B cell (primary cell): Measurements from ENCODE around the gene PPFIA2. TPM values are rescaled to one million over a fixed set of nuclear protein-coding genes. Genes with fewer than 3 reads are reported as not detected.

Source experiments
- ATAC-seq: fragments of 200-7000 bp; cut with Tn5 transposase; one replicate; pipeline ENCODE4 v1.10.0; 2021; ENCODE audit warnings: low read depth, mild to moderate bottlenecking, moderate number of reproducible peaks, moderate library complexity
- CTCF ChIA-PET: fragments of 350-600 bp; sonication (Branson Sonifier 250); formaldehyde crosslinking; loops from one replicate; lab custom pipeline; 2021; ENCODE audit warnings: antibody characterized with exemption, inconsistent platforms; lab: Charles Lee
- POLR2A ChIA-PET: fragments of 350-600 bp; sonication (Branson Sonifier 250); formaldehyde crosslinking; loops from one replicate; lab custom pipeline; 2021; ENCODE audit warnings: antibody characterized with exemption; lab: Charles Lee
- DNase-seq: peaks from one replicate; pipeline ENCODE4 v3.0.0; 2013
- H2AFZ ChIP-seq: 2 replicates; pipeline ENCODE4 v1.6.1; 2012; ENCODE audit warnings: mild to moderate bottlenecking, low read depth, low read length; ENCODE audit not compliant: insufficient read depth, poor library complexity, severe bottlenecking
- H3K27ac ChIP-seq, 2 donors: 1 replicate in 1 of 2; 2 replicates in 1 of 2; pipeline ENCODE4 v1.5.1; 2012 to 2013; ENCODE audit warnings: low read length in 2 of 2, mild to moderate bottlenecking in 2 of 2, moderate library complexity in 1 of 2
- H3K27me3 ChIP-seq, 4 experiments: fragments of 200-600 bp in 1 of 4; sonication (generic) in 1 of 4; replicated peaks in 1 of 4; 1 replicate in 2 of 4; 2 replicates in 2 of 4; pipeline versions ENCODE4 v1.6.1 to v1.7.0; 2013 to 2016; ENCODE audit warnings: low read length in 3 of 4, mild to moderate bottlenecking in 2 of 4, mixed read lengths in 1 of 4, moderate library complexity in 1 of 4; ENCODE audit not compliant: insufficient read depth in 4 of 4, control insufficient read depth in 3 of 4; ENCODE audit errors: control extremely low read depth in 1 of 4
- H3K36me3 ChIP-seq, 2 experiments: replicated peaks in 1 of 2; 1 replicate in 1 of 2; 2 replicates in 1 of 2; pipeline versions ENCODE4 v1.6.1 to v1.7.1; 2013; ENCODE audit warnings: low read length in 1 of 2; ENCODE audit not compliant: insufficient read depth in 2 of 2, control insufficient read depth in 1 of 2; ENCODE audit errors: control extremely low read depth in 1 of 2, extremely low read depth in 1 of 2
- H3K4me1 ChIP-seq, 2 donors: fragments of 200-600 bp in 1 of 2; sonication (generic) in 1 of 2; 1 replicate in 1 of 2; 2 replicates in 1 of 2; pipeline versions ENCODE4 v1.5.1 to v1.6.1; 2013 to 2017; ENCODE audit warnings: low read length in 2 of 2; ENCODE audit not compliant: control insufficient read depth in 2 of 2, insufficient read depth in 2 of 2
- H3K4me2 ChIP-seq: replicated peaks from 2 replicates; pipeline ENCODE3; 2012; ENCODE audit warnings: mild to moderate bottlenecking, low read depth, low read length; ENCODE audit not compliant: poor library complexity, severe bottlenecking
- H3K4me3 ChIP-seq, 5 experiments: fragments of 200-600 bp in 1 of 5; sonication (generic) in 1 of 5; 1 replicate in 3 of 5; 2 replicates in 2 of 5; pipeline versions ENCODE4 v1.5.1 to v1.7.0; 2011 to 2016; ENCODE audit warnings: low read length in 4 of 5, mild to moderate bottlenecking in 4 of 5, low read depth in 2 of 5, control low read depth in 1 of 5, moderate library complexity in 1 of 5; ENCODE audit not compliant: insufficient read depth in 1 of 5; ENCODE audit errors: control extremely low read depth in 1 of 5, extremely low read depth in 1 of 5
- H3K79me2 ChIP-seq: fragments of 200-600 bp; sonication (generic); one replicate; pipeline ENCODE4 v1.6.0; 2016; ENCODE audit warnings: low read length; ENCODE audit not compliant: control insufficient read depth, insufficient read depth
- H3K9ac ChIP-seq: fragments of 200-600 bp; sonication (generic); 2 replicates; pipeline ENCODE4 v1.6.1; 2017; ENCODE audit warnings: mild to moderate bottlenecking, low read length, moderate library complexity
- H3K9me3 ChIP-seq, 3 donors: one replicate each; pipeline versions ENCODE4 v1.6.1 to v1.7.1; 2013; ENCODE audit warnings: low read length in 2 of 3; ENCODE audit not compliant: control insufficient read depth in 2 of 3, insufficient read depth in 1 of 3; ENCODE audit errors: control extremely low read depth in 1 of 3
- H4K20me1 ChIP-seq: 2 replicates; pipeline ENCODE4 v1.6.0; 2012; ENCODE audit warnings: mild to moderate bottlenecking, low read length; ENCODE audit not compliant: insufficient read depth, control insufficient read depth, poor library complexity, severe bottlenecking
- H3K27ac Mint-ChIP-seq: one replicate; pipeline ENCODE4 v1.8.0; 2021; ENCODE audit warnings: mixed read lengths
- H3K27me3 Mint-ChIP-seq: one replicate; pipeline ENCODE4 v1.8.0; 2021; ENCODE audit warnings: mixed read lengths
- H3K4me1 Mint-ChIP-seq: one replicate; pipeline ENCODE4 v1.8.0; 2021; ENCODE audit warnings: mixed read lengths
- H3K4me3 Mint-ChIP-seq: one replicate; pipeline ENCODE4 v1.8.0; 2021; ENCODE audit warnings: mixed read lengths
- H3K9me3 Mint-ChIP-seq: one replicate; pipeline ENCODE4 v1.8.0; 2022; ENCODE audit warnings: mixed read lengths; ENCODE audit not compliant: insufficient read depth
- EZH2 ChIP-seq: IDR thresholded peaks from 2 replicates; pipeline ENCODE4 v1.6.1; 2012; ENCODE audit warnings: borderline replicate concordance, low read depth, mild to moderate bottlenecking, moderate library complexity, low read length; ENCODE audit not compliant: insufficient read depth, poor library complexity, severe bottlenecking
- WGBS: methylation state at CpG from one replicate; pipeline ENCODE4 v1.1.5; 2013; ENCODE audit warnings: missing lambda C conversion rate; ENCODE audit not compliant: insufficient coverage; 5-methylcytosine and 5-hydroxymethylcytosine counted together
- intact Hi-C: fragments of 100-400 bp; cut with micrococcal nuclease; formaldehyde crosslinking; loops from one replicate; pipeline ENCODE4 v1.10.0; 2022
- polyA plus RNA-seq: library from polyadenylated mRNA; depleted of rRNA; stranded (reverse); fragments of >200 nt; gene quantifications from 2 replicates; pipeline ENCODE4 v1.2.3, GENCODE V29; 2012
- total RNA-seq, 2 donors: library from RNA; stranded (reverse); fragments of 120-200 nt in 1 of 2; gene quantifications; 1 replicate in 1 of 2; 2 replicates in 1 of 2; pipeline versions ENCODE4 v1.2.3 to v1.2.4, GENCODE V29; 2013 to 2022
- TF ChIP-seq, protein P1 (sequence below): fragments of 200-600 bp; IDR thresholded peaks from one replicate; pipeline ENCODE4 v1.8.0; 2022; ENCODE audit warnings: antibody characterized with exemption, mild to moderate bottlenecking

Gene PPFIA2
- total and polyA plus RNA-seq, 2 donors (not counting 1 experiment from before 2014, with no cell fraction given): not detected

DNA sequence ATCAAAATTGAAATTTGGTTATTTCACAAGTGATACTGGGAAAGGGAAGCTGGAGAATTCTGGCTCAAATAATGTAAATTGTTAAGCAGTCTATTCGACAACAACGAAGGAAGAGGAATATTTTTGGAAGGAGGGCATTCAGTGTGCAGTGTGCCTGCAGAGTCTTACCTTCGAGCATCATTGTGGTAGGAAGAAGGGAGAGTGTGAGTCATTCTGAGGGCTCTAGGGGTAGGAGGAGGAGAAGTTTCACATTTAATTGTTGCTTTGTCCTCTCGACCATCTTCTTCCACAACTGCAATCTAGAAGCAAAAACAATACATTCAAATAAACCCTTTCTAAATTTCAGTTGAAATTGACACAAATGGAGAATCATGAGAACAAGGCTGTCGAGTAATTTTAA lies 418.2 kb downstream of the PPFIA2 start:
- CTCF ChIA-PET: no interaction called here
- H3K4me1 ChIP-seq: no peaks in the 10 kb centered on the region
- no peak overlapping the region for H3K9ac ChIP-seq
- no peak for TF ChIP-seq EZH2
- TF ChIP-seq, protein P1, sequence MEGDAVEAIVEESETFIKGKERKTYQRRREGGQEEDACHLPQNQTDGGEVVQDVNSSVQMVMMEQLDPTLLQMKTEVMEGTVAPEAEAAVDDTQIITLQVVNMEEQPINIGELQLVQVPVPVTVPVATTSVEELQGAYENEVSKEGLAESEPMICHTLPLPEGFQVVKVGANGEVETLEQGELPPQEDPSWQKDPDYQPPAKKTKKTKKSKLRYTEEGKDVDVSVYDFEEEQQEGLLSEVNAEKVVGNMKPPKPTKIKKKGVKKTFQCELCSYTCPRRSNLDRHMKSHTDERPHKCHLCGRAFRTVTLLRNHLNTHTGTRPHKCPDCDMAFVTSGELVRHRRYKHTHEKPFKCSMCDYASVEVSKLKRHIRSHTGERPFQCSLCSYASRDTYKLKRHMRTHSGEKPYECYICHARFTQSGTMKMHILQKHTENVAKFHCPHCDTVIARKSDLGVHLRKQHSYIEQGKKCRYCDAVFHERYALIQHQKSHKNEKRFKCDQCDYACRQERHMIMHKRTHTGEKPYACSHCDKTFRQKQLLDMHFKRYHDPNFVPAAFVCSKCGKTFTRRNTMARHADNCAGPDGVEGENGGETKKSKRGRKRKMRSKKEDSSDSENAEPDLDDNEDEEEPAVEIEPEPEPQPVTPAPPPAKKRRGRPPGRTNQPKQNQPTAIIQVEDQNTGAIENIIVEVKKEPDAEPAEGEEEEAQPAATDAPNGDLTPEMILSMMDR: no peak
- no peaks in the 10 kb centered on the region for H3K27me3 ChIP-seq
- ATAC-seq: no peak
- Mint-ChIP-seq H3K4me1 (no peaks in the 10 kb centered on the region), H3K27me3 (no peaks in the 10 kb centered on the region), H3K9me3 (no peaks in the 10 kb centered on the region), H3K27ac (no peak overlapping the region), H3K4me3 (no peak overlapping the region)
- POLR2A ChIA-PET: no interaction called here
- H3K27ac ChIP-seq: no peak overlapping the region
- intact Hi-C loops: no loop called here
- H3K9me3 ChIP-seq: no peaks in the 10 kb centered on the region
- no peaks in the 10 kb centered on the region for H3K36me3 ChIP-seq
- WGBS: 85% methylated on average over 2 of the region's 5 CpGs
- no peak for DNase-seq
- no peaks in the 10 kb centered on the region for H4K20me1 ChIP-seq
- H3K4me3 ChIP-seq: no peak overlapping the region
- H3K79me2 ChIP-seq: no peaks in the 10 kb centered on the region
- H2AFZ ChIP-seq: no peak overlapping the region
- H3K4me2 ChIP-seq: no peak overlapping the region

DNA sequence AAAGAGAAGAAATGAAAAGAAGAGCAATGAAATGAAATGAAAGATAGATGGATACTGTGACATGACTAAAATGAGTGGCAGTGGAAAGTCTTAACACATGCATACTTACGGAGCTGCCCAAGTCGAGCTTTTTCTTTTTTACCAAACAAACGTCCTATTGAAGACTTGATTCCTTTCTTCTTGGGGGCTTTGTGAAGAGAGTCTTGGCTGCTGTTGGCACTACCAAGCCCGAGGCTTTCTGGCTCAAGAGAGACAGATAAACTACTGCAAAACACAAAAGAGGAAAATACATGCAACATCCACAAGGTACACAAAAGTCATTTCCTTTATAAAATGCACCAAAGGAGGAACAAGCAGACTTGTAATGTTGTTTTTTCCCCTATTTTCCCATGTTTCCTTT lies 420.1 kb downstream of the PPFIA2 start:
- 29% methylated on average over 1 of the region's 4 CpGs for WGBS
- H3K9ac ChIP-seq: no peak overlapping the region
- ATAC-seq (no peak), DNase-seq (no peak)
- H3K79me2 ChIP-seq: no peaks in the 10 kb centered on the region
- no peak overlapping the region for H2AFZ ChIP-seq
- no peak overlapping the region for H3K4me2 ChIP-seq
- no peaks in the 10 kb centered on the region for H3K4me1 ChIP-seq
- H3K27me3 ChIP-seq: no peaks in the 10 kb centered on the region
- no peaks in the 10 kb centered on the region for H3K36me3 ChIP-seq
- H3K9me3 ChIP-seq: no peaks in the 10 kb centered on the region
- POLR2A ChIA-PET: no interaction called here
- Mint-ChIP-seq H3K4me1 (no peaks in the 10 kb centered on the region), H3K27me3 (no peaks in the 10 kb centered on the region), H3K4me3 (no peak overlapping the region), H3K27ac (no peak overlapping the region), H3K9me3 (no peaks in the 10 kb centered on the region)
- H4K20me1 ChIP-seq: no peaks in the 10 kb centered on the region
- no peak overlapping the region for H3K27ac ChIP-seq
- H3K4me3 ChIP-seq: no peak overlapping the region
- CTCF ChIA-PET: no interaction called here
- TF ChIP-seq EZH2: no peak
- TF ChIP-seq, protein P1: no peak
- intact Hi-C loops: no loop called here
